ENCODE results near the gene NLRC5. TPM values are rescaled to one million over a fixed set of nuclear protein-coding genes. Genes with fewer than 3 reads are reported as not detected.

The NLRC5 gene
- total RNA-seq, 1 experiment from 2014 or later = 2.4 TPM

DNA sequence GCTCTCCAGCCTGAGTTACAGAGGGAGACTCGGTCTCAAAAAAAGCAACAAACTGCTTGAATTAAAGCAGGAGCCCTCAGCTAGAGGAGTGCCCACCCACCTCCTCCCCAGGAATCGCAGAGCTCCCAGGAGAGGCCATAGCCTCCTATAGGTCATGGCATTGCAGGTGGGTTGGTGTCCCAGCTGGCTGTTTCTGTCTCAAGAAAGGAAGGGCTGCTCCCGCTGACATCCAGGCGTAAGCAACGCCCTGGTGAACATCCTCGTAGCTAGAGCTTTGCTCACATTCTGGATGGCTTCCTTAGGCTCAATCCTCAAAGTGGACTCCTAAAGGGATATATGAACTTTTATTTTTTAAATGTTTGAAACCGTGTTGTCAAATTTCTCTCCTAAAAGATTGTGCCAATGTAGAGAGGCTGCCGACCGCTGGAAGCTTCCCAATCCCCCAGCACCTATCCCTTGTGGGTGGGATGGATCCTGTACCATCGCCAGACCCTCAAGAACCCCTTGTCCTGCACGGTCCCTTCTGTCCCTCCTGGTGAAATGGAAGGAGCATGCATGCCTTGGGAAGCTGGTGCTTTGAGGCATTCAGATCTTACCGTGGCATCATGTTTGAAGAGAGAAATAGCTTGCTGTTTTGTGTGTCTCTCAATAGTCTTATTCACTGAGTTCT, 5.9 kb downstream of the NLRC5 start:
- peaks cover 37% of the 10 kb centered on the region for H3K27me3 Mint-ChIP-seq (ENCODE audit: low read depth)
- no peak for DNase-seq
- no peak overlapping the region for H2BK15ac ChIP-seq (ENCODE audit: low read depth, low read length)
- no peak overlapping the region for H4K91ac ChIP-seq (ENCODE audit: insufficient read length, low read depth, low read length)
- H3K79me2 ChIP-seq (ENCODE audit: insufficient read depth, low read length) = no peaks in the 10 kb centered on the region
- H2BK12ac ChIP-seq (ENCODE audit: insufficient read length, low read depth, low read length) = no peak overlapping the region
- no peak overlapping the region; the same call in 1 of the 2 replicates for H3K14ac ChIP-seq (ENCODE audit: insufficient read depth, low read length)
- no peak overlapping the region for H2AK5ac ChIP-seq (ENCODE audit: insufficient read length, low read length)
- WGBS (ENCODE audit: extremely low coverage, insufficient read length, low lambda C conversion rate) = no CpG with 5 or more reads among the region's 12 CpGs
- no peak overlapping the region for H2BK5ac ChIP-seq (ENCODE audit: insufficient read length, low read length)
- no peak overlapping the region for H2AFZ ChIP-seq (ENCODE audit: low read length)
- no peak overlapping the region for H3K4me3 Mint-ChIP-seq
- no peak overlapping the region for H2BK120ac ChIP-seq (ENCODE audit: low read depth, low read length, poor library complexity, severe bottlenecking)
- no peak overlapping the region for H3K23ac ChIP-seq (ENCODE audit: insufficient read length, low read depth, low read length)
- no peaks in the 10 kb centered on the region for H3K4me1 ChIP-seq (ENCODE audit: insufficient read depth, low read length)
- no peak overlapping the region for H3K18ac ChIP-seq (ENCODE audit: insufficient read length, low read depth, low read length)
- H3K4ac ChIP-seq (ENCODE audit: low read depth, low read length) = no peak overlapping the region
- no peaks in the 10 kb centered on the region for H3K9me3 ChIP-seq (ENCODE audit: control insufficient read depth, low read depth, low read length)
- H2BK20ac ChIP-seq (ENCODE audit: low read depth, low read length, poor library complexity, severe bottlenecking) = no peak overlapping the region
- no peaks in the 10 kb centered on the region for H4K20me1 ChIP-seq (ENCODE audit: control insufficient read depth, insufficient read depth, insufficient read length)
- H3K23me2 ChIP-seq (ENCODE audit: insufficient read length, low read depth, low read length, poor library complexity, severe bottlenecking) = no peaks in the 10 kb centered on the region
- H3K27me3 ChIP-seq (ENCODE audit: insufficient read depth, low read length) = no peaks in the 10 kb centered on the region; the same call in 1 of the 2 replicates
- H4K5ac ChIP-seq (ENCODE audit: insufficient read length, low read depth, low read length) = no peak overlapping the region
- no peak overlapping the region for H3K9ac ChIP-seq (ENCODE audit: extremely low read depth, insufficient read length, low read length)
- H3K56ac ChIP-seq (ENCODE audit: insufficient read length, low read depth, low read length) = no peak overlapping the region
- no peaks in the 10 kb centered on the region for H3K36me3 Mint-ChIP-seq (ENCODE audit: insufficient read depth in 1 of 3, low read depth in 3 of 3)
- peaks cover 12 to 16% of the 10 kb centered on the region in 2 experiments for H3K4me1 Mint-ChIP-seq
- H3K27ac ChIP-seq (ENCODE audit: insufficient read length, low read depth, low read length) = no peak overlapping the region
- no peak overlapping the region for H3T11ph ChIP-seq (ENCODE audit: low read length)
- no peaks in the 10 kb centered on the region for H3K79me1 ChIP-seq (ENCODE audit: insufficient read depth, low read depth, low read length, poor library complexity, severe bottlenecking)
- no peak overlapping the region for H3K4me2 ChIP-seq (ENCODE audit: insufficient read depth, insufficient read length, low read length)
- H3K9me3 Mint-ChIP-seq = no peaks in the 10 kb centered on the region
- no peak overlapping the region for H4K8ac ChIP-seq (replicated peaks; ENCODE audit: insufficient read length, low read depth, low read length)
- TF ChIP-seq, protein P1, sequence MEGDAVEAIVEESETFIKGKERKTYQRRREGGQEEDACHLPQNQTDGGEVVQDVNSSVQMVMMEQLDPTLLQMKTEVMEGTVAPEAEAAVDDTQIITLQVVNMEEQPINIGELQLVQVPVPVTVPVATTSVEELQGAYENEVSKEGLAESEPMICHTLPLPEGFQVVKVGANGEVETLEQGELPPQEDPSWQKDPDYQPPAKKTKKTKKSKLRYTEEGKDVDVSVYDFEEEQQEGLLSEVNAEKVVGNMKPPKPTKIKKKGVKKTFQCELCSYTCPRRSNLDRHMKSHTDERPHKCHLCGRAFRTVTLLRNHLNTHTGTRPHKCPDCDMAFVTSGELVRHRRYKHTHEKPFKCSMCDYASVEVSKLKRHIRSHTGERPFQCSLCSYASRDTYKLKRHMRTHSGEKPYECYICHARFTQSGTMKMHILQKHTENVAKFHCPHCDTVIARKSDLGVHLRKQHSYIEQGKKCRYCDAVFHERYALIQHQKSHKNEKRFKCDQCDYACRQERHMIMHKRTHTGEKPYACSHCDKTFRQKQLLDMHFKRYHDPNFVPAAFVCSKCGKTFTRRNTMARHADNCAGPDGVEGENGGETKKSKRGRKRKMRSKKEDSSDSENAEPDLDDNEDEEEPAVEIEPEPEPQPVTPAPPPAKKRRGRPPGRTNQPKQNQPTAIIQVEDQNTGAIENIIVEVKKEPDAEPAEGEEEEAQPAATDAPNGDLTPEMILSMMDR (conservative IDR thresholded peaks at IDR 0.05) = no peak
- H3K27ac Mint-ChIP-seq = no peak overlapping the region

Data from H9 (cell line).